SHP77 treated with DMSO at 0.1 percent for 48 hours (cell line): ENCODE results near the gene KLF1.
"Not testable (repeated sequence)": the region's sequence is repeated elsewhere in the genome, so short reads cannot be mapped to it uniquely, and the experiment has no call there.

Experiments
- DNase-seq: peaks from one replicate; lab custom pipeline; 2025; lab: John Stamatoyannopoulos, UW

The KLF1 gene

DNA sequence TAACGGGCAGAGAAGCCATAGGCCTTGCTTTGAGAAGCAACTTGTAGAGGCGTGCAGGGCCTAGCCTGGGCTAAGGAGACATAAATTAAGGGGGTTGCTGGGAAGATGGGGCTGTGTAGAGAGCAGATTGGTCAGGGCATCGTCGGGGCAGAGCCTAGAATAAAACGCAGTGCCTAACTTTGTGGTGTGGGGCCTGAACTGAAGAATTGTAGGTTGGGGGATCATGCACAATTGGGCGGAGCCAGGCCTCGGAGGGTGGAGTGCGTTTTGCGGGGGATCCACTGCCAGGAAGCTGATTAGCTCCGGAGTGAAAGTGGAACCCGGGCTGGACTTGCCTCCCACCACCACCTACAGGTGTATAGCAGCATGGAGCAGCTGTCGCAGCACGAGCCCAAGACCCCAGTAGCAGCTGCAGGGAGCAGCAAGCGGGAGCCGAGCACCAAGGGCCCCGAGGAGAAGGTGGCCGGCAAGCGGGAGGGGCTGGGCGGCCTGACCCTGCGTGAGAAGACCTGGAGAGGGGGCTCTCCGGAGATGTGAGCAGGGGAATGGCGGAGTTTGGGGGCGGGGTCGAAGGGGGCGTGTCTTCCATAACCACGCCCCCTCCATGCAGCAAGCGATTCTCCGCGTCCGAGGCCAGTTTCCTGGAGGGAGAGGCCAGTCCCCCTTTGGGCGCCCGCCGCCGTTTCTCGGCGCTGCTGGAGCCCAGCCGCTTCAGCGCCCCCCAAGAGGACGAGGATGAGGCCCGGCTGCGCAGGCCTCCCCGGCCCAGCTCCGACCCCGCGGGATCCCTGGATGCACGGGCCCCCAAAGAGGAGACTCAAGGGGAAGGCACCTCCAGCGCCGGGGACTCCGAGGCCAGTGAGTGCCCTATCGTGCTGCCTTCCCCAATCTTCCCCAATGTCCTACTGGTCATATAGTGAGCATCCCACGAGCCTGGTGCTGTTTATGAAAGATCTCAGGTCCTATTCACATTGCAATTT is 19.6 kb downstream of the KLF1 start:
- DNase-seq, result no peak

DNA sequence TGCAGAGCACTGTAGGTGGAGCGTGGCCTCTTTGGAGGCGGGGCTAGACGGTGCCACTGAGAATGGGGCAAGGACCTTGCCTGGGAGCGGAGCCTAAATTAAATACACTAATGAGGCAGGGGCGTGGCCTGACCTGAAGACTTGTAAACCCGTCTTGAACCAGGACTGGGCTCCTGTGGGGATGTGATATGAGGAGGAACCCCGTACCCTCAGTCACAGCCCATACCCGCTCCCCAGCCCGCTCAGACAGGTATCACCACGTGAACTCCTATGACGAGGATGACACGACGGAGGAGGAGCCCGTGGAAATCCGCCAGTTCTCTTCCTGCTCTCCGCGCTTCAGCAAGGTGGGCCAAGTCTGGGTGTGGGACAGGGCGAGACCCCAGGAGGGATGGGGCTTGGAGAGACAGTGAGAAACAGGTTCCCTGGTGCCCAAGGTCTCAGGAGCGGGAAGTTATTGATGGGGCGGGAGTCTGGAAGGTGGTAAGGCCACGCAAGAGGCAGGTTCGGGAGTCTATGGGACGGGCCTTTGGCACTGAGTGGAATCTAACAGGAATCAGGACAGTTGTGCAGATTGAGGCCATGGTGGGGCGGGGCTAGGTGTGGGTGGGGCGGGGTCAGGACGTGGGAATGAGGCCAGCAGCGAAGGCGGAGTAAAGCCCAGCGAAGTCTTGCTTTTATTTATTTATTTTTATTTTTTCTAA is 20.4 kb downstream of the KLF1 start:
- no peak for DNase-seq

DNA sequence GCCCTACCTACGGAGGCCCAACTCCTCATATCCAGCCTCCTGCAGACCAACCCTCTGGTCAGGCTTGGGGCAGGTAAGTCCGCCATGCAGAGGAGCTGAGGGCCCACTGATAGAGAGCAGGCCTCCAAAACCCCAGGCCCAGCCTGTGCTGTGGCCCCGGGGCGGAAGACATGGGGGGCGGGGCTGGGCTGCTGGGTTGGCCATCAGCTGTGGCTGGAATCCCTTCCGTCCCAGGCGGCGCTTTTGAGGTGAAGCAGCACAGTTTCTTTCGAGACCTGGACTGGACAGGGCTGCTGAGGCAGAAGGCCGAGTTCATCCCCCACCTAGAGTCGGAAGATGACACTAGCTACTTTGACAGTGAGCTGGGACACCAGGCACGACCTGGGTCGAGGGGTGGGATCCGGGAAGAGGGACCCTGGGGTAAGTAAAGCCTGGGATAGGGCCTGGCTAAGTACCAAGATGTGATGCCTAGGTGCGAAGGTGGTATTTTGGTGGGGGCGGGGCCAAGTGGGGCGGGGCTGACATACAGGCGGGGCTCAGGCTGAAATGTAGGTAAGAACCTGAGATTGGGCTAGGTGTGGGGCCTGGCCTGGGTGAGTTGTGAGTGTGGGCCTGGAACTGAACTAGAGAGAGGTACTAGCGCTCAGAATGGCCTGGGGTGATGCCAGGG is 21.1 kb downstream of the KLF1 start:
- DNase-seq, result no peak

DNA sequence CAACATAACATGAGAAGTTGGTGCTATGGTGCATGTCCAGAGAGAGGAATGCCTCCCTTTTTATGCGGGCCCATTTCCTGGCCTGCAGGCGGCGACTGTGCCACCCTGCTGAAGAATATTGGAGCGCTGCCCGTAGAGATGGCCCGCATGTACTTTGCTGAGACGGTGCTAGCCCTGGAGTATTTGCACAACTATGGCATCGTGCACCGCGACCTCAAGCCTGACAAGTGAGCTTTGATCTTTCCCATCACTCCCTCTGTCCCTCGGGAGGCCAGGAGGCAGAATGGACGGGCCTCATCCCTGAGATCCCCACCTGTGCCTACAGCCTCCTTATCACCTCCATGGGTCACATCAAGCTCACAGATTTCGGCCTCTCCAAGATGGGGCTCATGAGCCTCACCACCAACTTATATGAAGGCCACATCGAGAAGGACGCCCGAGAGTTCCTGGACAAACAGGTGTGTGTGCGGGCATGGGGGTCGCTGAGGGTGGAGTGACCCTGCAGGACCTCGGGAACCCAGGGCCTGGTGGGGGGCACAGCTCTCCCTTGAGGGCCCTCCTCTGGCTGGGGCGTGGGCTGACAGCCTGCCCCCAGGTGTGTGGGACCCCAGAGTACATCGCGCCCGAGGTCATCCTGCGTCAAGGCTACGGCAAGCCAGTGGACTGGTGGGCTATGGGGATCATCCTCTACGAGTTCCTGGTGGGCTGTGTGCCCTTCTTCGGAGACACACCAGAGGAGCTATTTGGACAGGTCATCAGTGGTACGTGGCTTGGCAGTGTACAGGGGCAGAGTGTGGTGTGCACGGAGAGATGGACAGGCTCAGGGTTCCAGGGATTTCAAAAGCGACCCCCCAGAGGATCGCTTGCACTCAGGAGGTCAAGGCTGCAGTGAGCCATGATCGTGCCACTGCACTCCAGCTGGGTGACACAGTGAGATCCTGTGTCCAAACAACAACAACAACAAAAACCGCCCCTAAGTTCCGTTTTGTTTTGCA is 22.0 kb downstream of the KLF1 start:
- DNase-seq, result no peak

DNA sequence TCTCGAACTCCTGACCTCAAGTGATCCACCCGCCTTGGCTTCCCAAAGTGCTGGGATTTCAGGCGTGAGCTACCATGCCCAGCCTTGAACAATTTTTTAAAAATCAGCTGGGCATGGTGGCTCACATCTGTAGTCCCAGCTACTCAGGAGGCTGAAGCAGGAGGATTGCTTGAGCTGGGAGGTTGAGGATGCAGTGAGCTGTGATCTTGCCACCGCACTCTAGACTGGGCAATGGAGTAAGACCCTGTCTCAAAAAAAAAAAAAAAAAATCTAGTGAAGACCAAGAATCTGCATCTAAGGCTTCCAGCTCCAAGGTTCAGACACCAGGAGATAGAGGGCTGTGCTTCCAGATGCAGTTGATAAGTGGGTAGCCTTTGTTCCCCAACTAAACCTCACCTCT is 22.9 kb downstream of the KLF1 start:
- no peak for DNase-seq

DNA sequence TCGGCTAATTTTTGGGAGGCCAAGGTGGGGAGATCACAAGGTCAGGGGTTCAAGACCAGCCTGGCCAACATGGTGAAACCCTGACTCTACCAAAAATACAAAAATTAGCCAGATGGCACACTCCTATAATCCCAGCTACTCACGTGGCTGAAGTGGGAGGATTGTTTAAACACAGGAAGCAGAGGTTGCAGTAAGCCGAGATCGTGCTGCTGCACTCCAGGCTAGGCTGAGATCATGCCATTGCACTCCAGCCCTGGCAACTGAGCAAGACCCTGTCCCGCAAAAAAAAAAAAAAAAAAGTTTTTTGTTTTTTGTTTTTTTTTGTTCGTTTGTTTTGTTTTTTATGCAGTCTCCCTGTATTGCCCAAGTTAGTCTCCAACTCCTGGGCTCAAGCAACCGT is 27.5 kb downstream of the KLF1 start:
- no peak for DNase-seq

DNA sequence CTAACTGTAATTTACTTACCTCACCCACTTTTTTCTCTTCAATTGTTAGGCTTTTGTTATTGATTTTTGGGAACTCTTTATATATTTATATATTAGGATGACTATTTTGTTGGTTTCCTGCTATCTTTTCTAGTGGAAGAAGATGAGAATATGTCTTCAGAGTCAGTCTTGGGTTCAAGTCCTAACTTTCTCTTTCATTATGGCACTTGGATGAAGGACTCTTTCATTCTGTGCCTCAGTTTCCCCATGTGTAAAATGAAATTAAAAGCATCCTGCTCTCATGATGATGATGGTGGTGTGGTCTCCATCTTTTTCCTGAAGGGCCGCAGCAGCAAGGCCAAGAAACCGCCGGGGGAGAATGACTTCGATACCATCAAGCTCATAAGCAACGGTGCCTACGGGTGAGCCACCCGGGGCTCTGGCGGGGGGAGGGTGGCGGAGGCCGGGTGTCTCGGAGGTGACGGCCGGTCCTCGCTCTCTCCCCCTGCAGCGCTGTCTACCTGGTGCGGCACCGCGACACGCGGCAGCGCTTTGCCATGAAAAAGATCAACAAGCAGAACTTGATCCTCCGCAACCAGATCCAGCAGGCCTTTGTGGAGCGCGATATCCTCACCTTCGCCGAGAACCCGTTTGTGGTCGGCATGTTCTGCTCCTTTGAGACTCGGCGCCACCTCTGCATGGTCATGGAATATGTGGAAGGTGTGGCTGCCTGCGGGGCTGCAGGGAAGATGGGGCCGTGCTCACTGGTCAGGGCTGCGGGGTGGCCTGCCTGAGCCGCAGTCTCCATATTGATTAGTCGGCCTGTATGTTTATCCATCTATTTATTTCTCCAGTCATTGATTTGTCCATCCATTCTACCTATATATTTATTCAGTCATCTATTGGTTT is 28.7 kb downstream of the KLF1 start:
- no peak for DNase-seq

DNA sequence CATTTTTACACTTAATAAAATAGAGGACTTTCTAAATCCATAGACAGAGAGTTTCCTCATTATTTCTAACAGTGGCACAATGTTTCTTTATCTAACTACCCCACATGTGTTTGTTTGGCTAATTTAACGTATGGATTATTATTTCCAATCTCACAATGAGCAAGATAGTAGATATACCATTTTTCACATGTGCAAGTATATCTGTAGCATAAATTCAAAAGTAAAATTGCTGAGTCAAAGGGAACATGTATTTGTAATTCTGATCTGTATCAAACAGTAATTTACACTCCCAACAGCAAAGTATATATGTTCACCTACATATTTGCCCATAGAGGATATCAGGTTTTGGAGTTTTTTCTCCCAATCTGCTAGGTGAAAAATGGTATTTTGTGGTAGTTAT is 30.3 kb downstream of the KLF1 start:
- DNase-seq, result no peak

DNA sequence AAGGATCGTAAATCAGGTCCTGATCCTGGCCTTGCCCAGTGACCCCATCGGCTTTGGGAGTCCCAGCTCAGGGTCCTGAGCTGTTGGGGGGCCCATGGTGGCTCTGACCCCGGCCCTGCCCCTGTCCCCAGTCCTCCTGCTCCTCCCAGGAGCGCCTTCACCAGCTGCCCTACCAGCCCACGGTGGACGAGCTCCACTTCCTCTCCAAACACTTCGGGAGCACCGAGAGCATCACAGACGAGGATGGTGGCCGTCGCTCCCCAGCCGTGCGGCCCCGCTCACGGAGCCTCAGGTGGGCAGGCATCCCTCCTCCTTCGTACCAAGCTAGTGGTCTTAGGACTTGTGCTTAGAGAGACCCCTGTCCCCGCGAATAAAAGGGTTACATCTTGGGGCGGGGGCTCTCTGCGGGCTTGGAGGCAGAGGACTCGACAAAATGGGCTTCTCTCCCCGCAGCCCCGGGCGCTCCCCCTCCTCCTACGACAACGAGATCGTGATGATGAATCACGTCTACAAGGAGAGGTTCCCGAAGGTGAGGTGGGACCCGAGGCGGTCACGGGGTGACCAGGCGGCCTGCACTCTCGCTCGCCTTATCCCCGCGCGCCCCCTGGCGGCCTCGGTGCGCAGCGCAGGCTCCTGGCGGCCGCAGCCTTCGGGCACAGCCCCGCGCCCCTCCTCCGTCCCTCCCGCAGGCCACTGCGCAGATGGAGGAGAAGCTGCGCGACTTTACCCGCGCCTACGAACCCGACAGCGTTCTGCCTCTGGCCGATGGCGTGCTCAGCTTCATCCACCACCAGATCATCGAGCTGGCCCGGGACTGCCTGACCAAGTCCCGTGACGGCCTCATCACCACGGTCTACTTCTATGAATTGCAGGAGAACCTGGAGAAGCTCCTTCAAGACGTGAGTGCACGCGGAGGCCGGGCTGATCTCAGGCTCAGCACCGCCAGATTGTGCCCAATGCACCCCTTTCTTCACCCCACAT is 39.6 kb downstream of the KLF1 start:
- DNase-seq, result peak; percentile 15

DNA sequence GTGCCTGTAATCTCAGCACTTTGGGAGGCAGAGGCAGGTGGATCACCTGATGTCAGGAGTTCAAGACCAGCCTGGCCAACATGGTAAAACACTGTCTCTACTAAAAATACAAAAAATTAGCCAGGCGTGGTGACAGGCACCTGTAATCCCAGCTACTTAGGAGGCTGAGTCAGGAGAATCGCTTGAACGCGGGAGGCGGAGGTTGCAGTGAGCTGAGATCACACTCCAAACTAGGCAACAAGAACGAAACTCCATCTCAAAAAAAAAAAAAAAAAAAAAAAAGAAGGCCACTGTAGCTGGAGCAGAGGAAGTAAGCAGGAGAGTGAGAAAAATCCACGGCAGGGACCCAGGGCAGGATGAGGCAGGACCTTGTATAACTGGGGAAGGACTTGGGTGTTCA is 40.4 kb downstream of the KLF1 start:
- not testable (repeated sequence) for DNase-seq

DNA sequence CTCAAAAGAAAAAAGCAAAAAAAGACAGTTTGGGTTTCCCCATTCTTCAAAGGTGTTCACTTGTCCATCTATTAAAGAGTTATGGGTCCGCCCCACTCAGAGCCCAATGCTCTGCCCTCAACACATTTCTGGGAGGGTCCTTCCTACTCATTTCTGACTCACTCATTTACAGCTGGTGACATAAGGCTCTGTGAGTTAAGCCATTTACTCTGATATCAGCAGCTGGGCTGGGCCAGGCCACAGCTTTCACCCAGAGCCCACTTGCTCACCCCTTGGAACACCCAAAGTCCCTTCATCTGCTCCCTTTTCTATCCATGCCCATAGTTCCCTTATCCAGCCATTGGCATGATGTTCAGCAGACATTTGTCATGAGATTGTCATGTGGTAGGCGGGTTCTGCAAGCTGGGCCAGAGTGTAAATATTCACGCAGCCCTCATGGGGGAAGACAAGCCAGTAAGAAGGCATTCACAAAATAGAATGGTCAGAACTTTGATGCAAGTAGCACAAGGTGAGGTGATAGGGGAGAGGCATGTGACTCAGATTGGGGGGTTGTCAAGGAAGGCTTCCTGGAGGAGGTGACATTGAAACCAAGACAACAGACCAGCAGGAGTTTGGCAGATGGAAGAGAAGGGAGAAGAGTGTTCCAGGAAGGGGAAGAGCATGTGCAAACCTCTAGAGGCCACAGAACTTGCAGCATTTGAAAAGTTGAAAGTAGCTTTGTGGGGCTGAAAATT is 42.8 kb downstream of the KLF1 start:
- no peak for DNase-seq

DNA sequence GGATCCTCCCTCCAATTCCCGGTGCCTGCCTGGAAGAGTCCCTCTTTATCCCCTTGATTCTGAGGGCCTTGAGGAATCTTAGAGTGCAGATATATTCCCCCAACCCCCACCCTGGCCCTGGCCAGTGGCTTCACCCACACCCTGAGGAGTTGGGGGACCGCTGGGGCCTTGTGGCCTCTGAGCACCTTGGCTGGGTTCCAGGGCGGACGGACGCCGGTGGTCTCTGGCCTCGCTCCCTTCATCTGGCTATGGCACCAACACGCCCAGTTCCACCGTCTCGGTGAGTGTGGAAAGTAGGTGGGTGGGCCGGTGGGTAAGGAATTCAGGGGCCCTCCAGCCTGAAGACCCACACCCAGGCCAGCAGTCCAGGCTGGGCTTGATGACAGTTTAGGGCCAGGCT is 43.7 kb downstream of the KLF1 start:
- no peak for DNase-seq

DNA sequence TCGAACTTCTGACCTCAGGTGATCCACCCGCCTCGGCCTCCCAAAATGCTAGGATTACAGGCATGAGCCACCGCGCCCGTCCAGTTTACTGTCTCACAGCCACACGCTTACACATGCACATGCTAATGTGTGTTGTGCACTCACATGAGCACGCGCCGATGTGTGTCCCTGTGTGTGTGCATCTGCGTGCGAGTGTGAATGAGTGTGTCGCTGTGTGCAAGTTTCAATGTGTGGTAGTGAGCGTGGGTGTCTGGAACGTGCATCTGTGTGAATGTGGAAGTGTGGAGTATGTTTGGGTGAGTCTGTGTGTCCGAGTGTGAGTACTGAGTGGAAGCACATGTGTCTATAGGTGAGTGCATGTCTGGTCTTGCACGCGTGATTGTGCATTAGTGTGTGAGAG is 44.5 kb downstream of the KLF1 start:
- no peak for DNase-seq

DNA sequence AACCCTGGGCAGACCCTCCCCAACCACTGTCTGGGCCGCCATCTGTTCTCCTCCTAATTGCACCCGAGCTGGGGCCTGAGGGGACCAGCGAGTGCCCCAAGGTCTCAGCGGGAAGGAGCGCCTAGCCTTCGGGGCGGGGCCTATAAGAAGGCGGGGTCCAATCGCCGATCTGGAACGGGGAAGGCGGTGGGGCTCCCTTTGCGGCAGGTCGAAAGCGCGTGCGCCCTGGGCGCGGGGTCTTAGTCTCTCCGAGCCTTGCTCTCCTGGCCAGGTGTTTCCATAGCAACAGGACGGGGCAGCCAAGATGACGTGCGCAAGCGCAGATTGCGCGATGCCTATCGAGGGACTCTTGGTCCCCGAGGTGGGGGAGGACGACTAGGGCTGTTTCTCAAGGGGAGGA is 45.9 kb downstream of the KLF1 start:
- no peak for DNase-seq

DNA sequence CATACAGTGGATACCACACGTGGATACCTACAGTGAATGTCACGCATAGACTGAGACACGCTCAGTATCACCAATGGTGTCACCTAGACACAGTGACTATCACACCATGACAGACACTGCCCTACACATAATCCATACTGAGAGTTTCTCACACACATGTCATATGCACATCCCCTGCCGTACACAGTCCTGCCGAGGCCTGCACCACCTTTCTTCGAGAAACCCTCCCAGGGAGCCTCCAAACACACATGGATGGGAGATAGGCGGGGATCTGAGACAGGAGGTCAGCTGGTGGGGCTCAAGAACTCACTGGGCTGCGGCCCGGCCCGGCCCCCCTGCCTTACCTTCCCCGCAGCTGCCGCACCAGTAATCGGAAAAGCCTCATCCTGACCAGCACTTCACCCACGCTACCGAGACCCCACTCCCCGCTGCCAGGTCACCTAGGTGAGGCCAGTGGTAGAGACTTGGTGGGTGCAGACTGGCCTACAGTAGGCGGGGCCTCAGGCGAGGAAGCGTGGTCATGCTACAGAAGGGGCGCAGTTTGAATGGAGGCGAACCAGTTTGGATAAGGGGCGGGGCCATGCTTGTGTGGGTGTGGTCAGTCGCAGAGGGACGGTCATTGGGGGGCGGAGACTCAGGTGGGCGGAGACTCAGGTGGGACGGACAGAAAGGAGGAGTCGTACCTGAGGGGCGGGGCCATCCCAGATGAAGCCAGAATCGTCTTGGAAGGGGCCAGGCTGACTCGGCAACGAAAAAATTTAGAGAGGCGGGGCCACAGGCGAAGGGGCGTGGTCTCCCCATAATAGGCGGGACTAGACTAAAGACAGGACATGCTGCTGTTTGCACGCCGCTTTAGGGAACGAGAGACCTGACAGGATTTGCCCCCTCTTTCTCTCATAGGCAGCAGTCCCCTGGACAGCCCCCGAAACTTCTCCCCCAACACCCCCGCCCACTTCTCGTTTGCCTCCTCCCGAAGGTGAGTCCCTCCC is 46.6 kb downstream of the KLF1 start:
- DNase-seq, result no peak

DNA sequence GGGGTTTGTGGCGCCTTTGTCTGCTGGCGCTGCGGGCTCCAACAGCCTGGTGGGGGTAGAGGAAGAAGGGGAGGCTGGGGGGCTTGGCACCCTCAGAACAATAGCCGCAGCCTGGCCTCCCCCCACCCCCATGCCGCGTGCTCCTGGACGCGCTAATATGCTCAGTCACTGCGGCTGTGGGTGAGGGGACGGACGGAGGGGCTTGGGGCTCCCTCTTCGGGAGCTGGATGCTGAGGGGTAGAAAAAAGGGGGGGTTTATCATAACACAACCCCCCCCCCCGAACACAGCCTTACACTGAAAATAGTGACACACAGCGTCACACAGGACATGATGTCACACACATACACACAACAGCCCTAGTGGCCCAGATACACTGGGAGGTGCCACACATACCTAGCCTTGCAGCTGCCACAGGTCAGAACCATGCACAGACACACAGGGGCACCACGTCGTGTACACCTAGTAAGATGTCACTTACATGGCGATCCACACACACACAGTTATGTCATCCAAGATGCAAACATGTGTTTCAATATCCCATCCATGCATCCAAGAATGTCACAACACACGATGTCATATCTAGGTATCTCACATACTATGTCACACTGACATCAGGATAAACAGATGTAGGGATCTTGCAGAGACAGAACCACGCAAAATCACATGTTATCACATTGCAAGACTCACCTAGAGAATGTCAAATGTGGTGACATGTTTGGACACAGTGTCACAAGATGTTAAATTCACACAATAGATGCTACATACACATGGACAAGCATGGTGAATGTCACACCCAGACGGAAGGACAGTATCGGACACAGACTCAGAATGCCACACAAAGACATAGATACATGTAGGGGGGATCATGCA is 47.9 kb downstream of the KLF1 start:
- no peak for DNase-seq
